GM23248 (cell line): ENCODE measurements around the gene ALPL. TPM values are rescaled to one million over a fixed set of nuclear protein-coding genes. Genes with fewer than 3 reads are reported as not detected.

Source experiments
- DNase-seq: peaks from one replicate; pipeline ENCODE4 v3.0.0-alpha.2; 2015
- H2AFZ ChIP-seq: fragments of 200-600 bp; sonication (generic); 2 replicates; pipeline ENCODE4 v1.6.1; 2016; ENCODE audit warnings: antibody characterized with exemption
- H3F3A ChIP-seq: fragments of 200-600 bp; sonication (generic); 2 replicates; pipeline ENCODE4 v1.6.1; 2016; ENCODE audit warnings: mild to moderate bottlenecking, antibody characterized with exemption, mixed run types; ENCODE audit not compliant: insufficient read depth
- H3K27ac ChIP-seq: fragments of 200-600 bp; sonication (generic); 2 replicates; pipeline ENCODE4 v1.5.1; 2016; ENCODE audit warnings: mild to moderate bottlenecking
- H3K27me3 ChIP-seq: fragments of 200-600 bp; sonication (generic); replicated peaks from 2 replicates; pipeline ENCODE4 v1.6.1; 2016; ENCODE audit warnings: mild to moderate bottlenecking; ENCODE audit not compliant: insufficient read depth
- H3K36me3 ChIP-seq: fragments of 200-600 bp; sonication (generic); 2 replicates; pipeline ENCODE4 v1.6.1; 2016; ENCODE audit warnings: low read depth, mild to moderate bottlenecking
- H3K4me1 ChIP-seq: fragments of 200-600 bp; sonication (generic); 2 replicates; pipeline ENCODE4 v1.6.1; 2016; ENCODE audit warnings: mild to moderate bottlenecking; ENCODE audit not compliant: insufficient read depth
- H3K4me2 ChIP-seq: fragments of 200-600 bp; sonication (generic); one replicate; pipeline ENCODE4 v1.6.1; 2016; ENCODE audit warnings: mild to moderate bottlenecking; ENCODE audit not compliant: unreplicated experiment
- H3K4me3 ChIP-seq: fragments of 200-600 bp; sonication (generic); 2 replicates; pipeline ENCODE4 v1.5.1; 2016; ENCODE audit warnings: mild to moderate bottlenecking
- H3K79me2 ChIP-seq: fragments of 200-600 bp; sonication (generic); 2 replicates; pipeline ENCODE4 v1.6.1; 2016; ENCODE audit warnings: mild to moderate bottlenecking; ENCODE audit not compliant: insufficient read depth
- H3K9ac ChIP-seq: fragments of 200-600 bp; sonication (generic); 2 replicates; pipeline ENCODE4 v1.6.1; 2016; ENCODE audit warnings: mild to moderate bottlenecking
- H3K9me2 ChIP-seq: fragments of 200-600 bp; sonication (generic); 2 replicates; pipeline ENCODE4 v1.6.1; 2016; ENCODE audit warnings: mixed run types, mild to moderate bottlenecking, moderate library complexity; ENCODE audit not compliant: insufficient read depth
- H3K9me3 ChIP-seq: fragments of 200-600 bp; sonication (generic); one replicate; pipeline ENCODE4 v1.6.1; 2017; ENCODE audit warnings: low read depth
- H4K20me1 ChIP-seq: fragments of 200-600 bp; sonication (generic); 2 replicates; pipeline ENCODE4 v1.6.0; 2016; ENCODE audit not compliant: insufficient read depth
- EZH2 ChIP-seq: fragments of 200-600 bp; sonication (generic); IDR thresholded peaks from 2 replicates; pipeline ENCODE4 v1.6.1; 2018; ENCODE audit warnings: antibody characterized with exemption, mild to moderate bottlenecking; ENCODE audit not compliant: insufficient read depth, poor library complexity, severe bottlenecking
- EZH2phosphoT487 ChIP-seq: fragments of 200-600 bp; sonication (generic); IDR thresholded peaks from 2 replicates; pipeline ENCODE4 v1.6.1; 2018; ENCODE audit warnings: antibody characterized with exemption, moderate library complexity, mild to moderate bottlenecking, low read depth; ENCODE audit not compliant: insufficient read depth
- WGBS, 2 experiments: methylation state at CpG; one replicate each; pipeline ENCODE4 v1.1.6; 2015 to 2017; ENCODE audit warnings: low lambda C conversion rate in 2 of 2, low coverage in 1 of 2; ENCODE audit errors: missing lambda C conversion rate in 2 of 2; 5-methylcytosine and 5-hydroxymethylcytosine counted together
- in situ Hi-C: fragments of 300-500 bp; cut with MboI; formaldehyde crosslinking; loops from 2 replicates; pipeline ENCODE4 v1.15.0; 2020
- polyA plus RNA-seq: library from polyadenylated mRNA; unstranded; fragments of >200 nt; fragmentation: Nextera tagmentation; extraction: Ambion mirVana; gene quantifications from 2 replicates; pipeline ENCODE4 v1.2.1, GENCODE V29; 2016
- total RNA-seq: library from RNA; depleted of rRNA; stranded (reverse); fragments of >200 nt; shearing (Covaris generic); gene quantifications from 2 replicates; pipeline ENCODE4 v1.2.3, GENCODE V29; 2014

The ALPL gene
- total and polyA plus RNA-seq, 2 experiments from 2014 or later, result 0.95 TPM; not detected in 1

DNA sequence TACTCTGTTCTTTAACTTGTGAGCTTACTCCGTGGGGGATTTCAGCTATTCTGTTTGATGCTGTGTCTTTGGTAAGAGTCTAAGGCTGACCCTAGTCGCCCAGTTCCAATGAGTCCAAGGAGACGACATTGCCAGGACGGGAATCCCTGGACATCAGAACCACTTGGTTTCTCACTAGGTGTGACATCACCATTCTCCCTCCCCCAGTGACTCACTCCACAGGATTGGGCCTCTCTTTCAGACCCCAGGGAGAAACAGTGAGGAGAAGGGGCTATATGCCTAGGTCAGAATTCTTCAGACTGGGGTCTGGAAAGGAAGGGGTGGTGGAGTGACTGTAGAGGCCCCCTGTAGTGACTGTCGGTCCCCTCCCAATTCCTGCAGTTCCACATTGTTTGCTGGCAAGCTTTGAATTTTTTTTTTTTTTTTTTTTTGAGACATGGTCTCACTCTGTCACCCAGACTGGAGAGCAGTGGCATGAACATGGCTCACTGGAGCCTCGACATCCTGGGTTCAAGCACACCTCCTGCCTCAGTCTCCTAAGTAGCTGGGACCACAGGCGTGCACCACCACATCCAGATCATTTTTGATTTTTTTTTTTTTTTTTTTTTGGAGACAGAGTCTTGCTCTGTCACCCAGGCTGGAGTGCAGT, 21.3 kb downstream of the ALPL start:
- H3K4me1 ChIP-seq, result no peaks in the 10 kb centered on the region
- no peak overlapping the region for H3K4me3 ChIP-seq
- no peak overlapping the region for H2AFZ ChIP-seq
- in situ Hi-C loops, result no loop called here
- 65 to 66% methylated on average over 7 of the region's 7 CpGs for WGBS, 2 experiments
- DNase-seq, result peak; percentile 41
- no peaks in the 10 kb centered on the region for H3K36me3 ChIP-seq
- no peak overlapping the region for H3K4me2 ChIP-seq
- no peaks in the 10 kb centered on the region for H3F3A ChIP-seq
- TF ChIP-seq EZH2 (no peak), EZH2phosphoT487 (no peak)
- H3K9me3 ChIP-seq, result no peaks in the 10 kb centered on the region
- H3K27me3 ChIP-seq, result peaks cover 28% of the 10 kb centered on the region
- no peaks in the 10 kb centered on the region for H3K9me2 ChIP-seq
- H4K20me1 ChIP-seq, result no peaks in the 10 kb centered on the region
- H3K79me2 ChIP-seq, result no peaks in the 10 kb centered on the region
- H3K9ac ChIP-seq, result no peak overlapping the region
- no peak overlapping the region for H3K27ac ChIP-seq

GRCh38 chr1:21531241-21531640, 22.0 kb downstream of the ALPL start:
- H3K4me2 ChIP-seq, result no peak overlapping the region
- WGBS, 2 experiments, result 79 to 83% methylated on average over 5 of the region's 5 CpGs
- TF ChIP-seq EZH2phosphoT487, result no peak
- no peak for TF ChIP-seq EZH2
- no peak overlapping the region for H3K4me3 ChIP-seq
- no peaks in the 10 kb centered on the region for H3F3A ChIP-seq
- H4K20me1 ChIP-seq, result no peaks in the 10 kb centered on the region
- H3K79me2 ChIP-seq, result no peaks in the 10 kb centered on the region
- H3K27me3 ChIP-seq, result peaks cover 35% of the 10 kb centered on the region
- no peak overlapping the region for H3K27ac ChIP-seq
- no peaks in the 10 kb centered on the region for H3K36me3 ChIP-seq
- DNase-seq, result no peak
- in situ Hi-C loops, result no loop called here
- no peaks in the 10 kb centered on the region for H3K9me3 ChIP-seq
- no peak overlapping the region for H2AFZ ChIP-seq
- H3K9me2 ChIP-seq, result no peaks in the 10 kb centered on the region
- no peak overlapping the region for H3K9ac ChIP-seq
- H3K4me1 ChIP-seq, result no peaks in the 10 kb centered on the region

GRCh38 chr1:21532496-21532895, 23.3 kb downstream of the ALPL start:
- 91 to 100% methylated on average over 3 of the region's 3 CpGs for whole genome bisulfite sequencing, 2 experiments

GRCh38 chr1:21532992-21533534, 23.8 kb downstream of the ALPL start:
- DNase-seq, result no peak
- Histone ChIP-seq H3F3A (no peaks in the 10 kb centered on the region), H3K27ac (no peak overlapping the region), H3K9me3 (no peaks in the 10 kb centered on the region), H3K79me2 (no peaks in the 10 kb centered on the region), H3K4me2 (no peak overlapping the region), H3K27me3 (peaks cover 47% of the 10 kb centered on the region), H4K20me1 (no peaks in the 10 kb centered on the region), H3K4me1 (peaks cover 4% of the 10 kb centered on the region), H3K4me3 (no peak overlapping the region), H3K9me2 (no peaks in the 10 kb centered on the region), H2AFZ (no peak overlapping the region), H3K9ac (no peak overlapping the region), H3K36me3 (no peaks in the 10 kb centered on the region)
- TF ChIP-seq EZH2 (no peak), EZH2phosphoT487 (no peak)
- WGBS, 2 experiments, result 71 to 75% methylated on average over 4 of the region's 4 CpGs
- in situ Hi-C loops, result no loop called here

More at GRCh38 chr1:21532496-21532895, 23.3 kb downstream of the ALPL start:
- H3K9ac ChIP-seq, result no peak overlapping the region
- H3K4me1 ChIP-seq, result no peaks in the 10 kb centered on the region
- H4K20me1 ChIP-seq, result no peaks in the 10 kb centered on the region
- H2AFZ ChIP-seq, result no peak overlapping the region
- in situ Hi-C loops, result no loop called here
- no peaks in the 10 kb centered on the region for H3K9me2 ChIP-seq
- H3K27ac ChIP-seq, result no peak overlapping the region
- H3K4me3 ChIP-seq, result no peak overlapping the region
- H3K79me2 ChIP-seq, result no peaks in the 10 kb centered on the region
- H3K36me3 ChIP-seq, result no peaks in the 10 kb centered on the region
- no peaks in the 10 kb centered on the region for H3F3A ChIP-seq
- no peak overlapping the region for H3K4me2 ChIP-seq
- no peaks in the 10 kb centered on the region for H3K9me3 ChIP-seq
- TF ChIP-seq EZH2, result no peak
- TF ChIP-seq EZH2phosphoT487, result no peak
- peaks cover 42% of the 10 kb centered on the region for H3K27me3 ChIP-seq
- no peak for DNase-seq
